WERI-Rb-1 (cell line): ENCODE measurements around the gene TRMT61A.

Experiments
- DNase-seq: peaks from one replicate; pipeline ENCODE4 v3.0.0-alpha.2; 2020
- H3K27ac ChIP-seq: fragments of 250-450 bp; sonication (Bioruptor Pico); 2 replicates; pipeline ENCODE4 v1.5.1; 2020; ENCODE audit warnings: mild to moderate bottlenecking, moderate library complexity
- H3K27me3 ChIP-seq: fragments of 250-450 bp; sonication (Bioruptor Pico); 2 replicates; pipeline ENCODE4 v1.5.1; 2021; ENCODE audit warnings: mild to moderate bottlenecking, low read depth, moderate library complexity; ENCODE audit not compliant: insufficient read depth, severe bottlenecking
- H3K36me3 ChIP-seq: fragments of 250-450 bp; sonication (Bioruptor Pico); 2 replicates; pipeline ENCODE4 v1.5.1; 2020; ENCODE audit warnings: mild to moderate bottlenecking, moderate library complexity
- H3K4me3 ChIP-seq: 2 replicates; pipeline ENCODE4 v1.5.1; 2011; ENCODE audit warnings: low read depth, mild to moderate bottlenecking, control low read depth, low read length
- H3K9me3 ChIP-seq: fragments of 250-450 bp; sonication (Bioruptor Pico); 2 replicates; pipeline ENCODE4 v1.5.1; 2021; ENCODE audit warnings: mild to moderate bottlenecking, moderate library complexity; ENCODE audit not compliant: severe bottlenecking
- TF ChIP-seq, protein P1 (sequence below): IDR thresholded peaks from 2 replicates; pipeline ENCODE4 v1.5.1; 2011; ENCODE audit warnings: low read depth, mild to moderate bottlenecking, control low read depth, inconsistent platforms, low read length

The TRMT61A gene

DNA sequence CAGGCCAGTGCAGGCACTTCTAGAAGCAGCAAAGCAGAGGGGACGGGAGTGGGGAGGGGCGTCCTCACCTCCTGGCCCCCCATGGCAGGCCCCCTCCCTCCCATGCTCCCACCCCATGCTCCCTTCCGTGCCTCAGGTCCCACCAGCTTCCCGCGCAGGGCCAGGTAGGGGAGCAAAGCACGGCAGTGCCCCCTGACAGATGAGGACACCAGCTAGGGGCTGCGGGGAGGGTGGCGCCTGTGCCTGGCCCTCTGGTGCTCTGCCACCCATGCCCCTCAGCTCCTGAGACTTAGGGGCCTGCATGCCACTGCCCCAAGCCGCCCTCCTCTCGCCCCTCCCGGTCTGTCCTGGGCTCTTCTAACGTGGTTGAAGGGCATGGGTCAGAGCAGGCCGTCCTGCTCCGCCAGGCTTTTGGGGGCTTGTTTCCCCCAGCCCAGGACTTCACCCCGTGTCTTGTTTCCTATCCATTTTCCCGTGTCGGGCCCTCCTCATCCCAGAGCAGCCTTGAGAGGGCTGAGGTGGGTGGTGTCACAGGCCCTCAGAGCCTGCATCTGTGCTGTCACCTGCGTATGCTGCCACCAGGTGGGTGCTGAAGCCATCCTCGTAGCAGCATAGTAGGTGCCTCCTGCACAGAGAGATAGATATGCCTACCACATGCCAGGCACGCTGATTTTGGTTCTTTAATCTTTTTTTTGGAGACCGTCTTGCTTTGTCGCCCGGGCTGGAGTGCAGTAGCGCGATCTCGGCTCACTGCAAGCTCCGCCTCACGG, 10.2 kb downstream of the TRMT61A start:
- H3K27me3 ChIP-seq: no peaks in the 10 kb centered on the region
- peaks cover 13% of the 10 kb centered on the region for H3K36me3 ChIP-seq
- H3K9me3 ChIP-seq: no peaks in the 10 kb centered on the region
- TF ChIP-seq, protein P1, sequence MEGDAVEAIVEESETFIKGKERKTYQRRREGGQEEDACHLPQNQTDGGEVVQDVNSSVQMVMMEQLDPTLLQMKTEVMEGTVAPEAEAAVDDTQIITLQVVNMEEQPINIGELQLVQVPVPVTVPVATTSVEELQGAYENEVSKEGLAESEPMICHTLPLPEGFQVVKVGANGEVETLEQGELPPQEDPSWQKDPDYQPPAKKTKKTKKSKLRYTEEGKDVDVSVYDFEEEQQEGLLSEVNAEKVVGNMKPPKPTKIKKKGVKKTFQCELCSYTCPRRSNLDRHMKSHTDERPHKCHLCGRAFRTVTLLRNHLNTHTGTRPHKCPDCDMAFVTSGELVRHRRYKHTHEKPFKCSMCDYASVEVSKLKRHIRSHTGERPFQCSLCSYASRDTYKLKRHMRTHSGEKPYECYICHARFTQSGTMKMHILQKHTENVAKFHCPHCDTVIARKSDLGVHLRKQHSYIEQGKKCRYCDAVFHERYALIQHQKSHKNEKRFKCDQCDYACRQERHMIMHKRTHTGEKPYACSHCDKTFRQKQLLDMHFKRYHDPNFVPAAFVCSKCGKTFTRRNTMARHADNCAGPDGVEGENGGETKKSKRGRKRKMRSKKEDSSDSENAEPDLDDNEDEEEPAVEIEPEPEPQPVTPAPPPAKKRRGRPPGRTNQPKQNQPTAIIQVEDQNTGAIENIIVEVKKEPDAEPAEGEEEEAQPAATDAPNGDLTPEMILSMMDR: peak; percentile 43
- peak overlapping the region; percentile 5; the same call in 1 of the 2 replicates for H3K4me3 ChIP-seq
- DNase-seq: peak; percentile 62
- peak overlapping the region; percentile 94 for H3K27ac ChIP-seq

DNA sequence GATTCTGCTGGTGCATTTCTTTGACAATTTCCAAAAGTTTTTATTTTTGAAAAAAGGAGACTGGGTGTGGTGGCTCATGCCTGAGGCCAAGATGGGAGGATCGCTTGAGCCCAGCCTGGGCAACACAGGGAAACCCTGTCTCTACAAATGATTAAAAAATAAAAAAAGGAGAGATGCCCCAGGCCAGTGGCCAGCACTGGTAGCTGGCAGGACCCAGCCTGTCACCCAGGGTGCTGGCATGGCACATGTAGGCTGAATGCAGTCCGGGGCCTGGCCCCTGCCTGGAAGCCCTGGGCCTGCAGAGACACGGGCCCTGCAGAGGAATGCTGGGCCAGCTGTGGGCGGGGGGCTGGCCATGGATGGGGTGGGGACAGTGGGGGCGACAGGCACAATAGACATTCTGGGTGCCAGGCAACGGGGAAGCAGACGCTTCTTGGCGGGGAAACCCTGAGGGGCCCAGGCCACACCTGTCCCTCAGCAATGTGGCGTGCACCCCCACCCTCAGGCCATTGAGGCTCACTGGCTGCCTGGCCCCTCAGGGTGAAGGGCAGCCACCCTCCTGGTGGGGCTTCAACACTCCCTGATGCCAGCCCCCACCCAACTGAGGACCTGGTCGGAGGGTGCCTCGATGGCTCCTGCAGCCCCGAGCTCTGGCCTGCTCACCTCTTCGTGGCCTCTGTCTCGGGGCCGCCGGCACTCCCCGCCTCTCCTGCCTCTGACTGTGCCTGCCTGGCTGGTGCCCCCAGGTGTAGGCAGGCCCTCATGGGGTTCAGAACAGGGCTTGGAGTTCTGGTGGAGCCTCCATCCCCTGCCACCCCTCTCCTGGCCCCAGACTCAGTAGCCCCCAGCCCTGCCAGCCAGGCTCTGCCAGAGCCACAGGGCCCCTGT, 12.1 kb downstream of the TRMT61A start:
- H3K27me3 ChIP-seq: no peaks in the 10 kb centered on the region
- H3K4me3 ChIP-seq: no peak overlapping the region
- H3K36me3 ChIP-seq: no peaks in the 10 kb centered on the region
- H3K9me3 ChIP-seq: no peaks in the 10 kb centered on the region
- peak overlapping the region; percentile 94 for H3K27ac ChIP-seq
- TF ChIP-seq, protein P1: no peak
- DNase-seq: no peak

DNA sequence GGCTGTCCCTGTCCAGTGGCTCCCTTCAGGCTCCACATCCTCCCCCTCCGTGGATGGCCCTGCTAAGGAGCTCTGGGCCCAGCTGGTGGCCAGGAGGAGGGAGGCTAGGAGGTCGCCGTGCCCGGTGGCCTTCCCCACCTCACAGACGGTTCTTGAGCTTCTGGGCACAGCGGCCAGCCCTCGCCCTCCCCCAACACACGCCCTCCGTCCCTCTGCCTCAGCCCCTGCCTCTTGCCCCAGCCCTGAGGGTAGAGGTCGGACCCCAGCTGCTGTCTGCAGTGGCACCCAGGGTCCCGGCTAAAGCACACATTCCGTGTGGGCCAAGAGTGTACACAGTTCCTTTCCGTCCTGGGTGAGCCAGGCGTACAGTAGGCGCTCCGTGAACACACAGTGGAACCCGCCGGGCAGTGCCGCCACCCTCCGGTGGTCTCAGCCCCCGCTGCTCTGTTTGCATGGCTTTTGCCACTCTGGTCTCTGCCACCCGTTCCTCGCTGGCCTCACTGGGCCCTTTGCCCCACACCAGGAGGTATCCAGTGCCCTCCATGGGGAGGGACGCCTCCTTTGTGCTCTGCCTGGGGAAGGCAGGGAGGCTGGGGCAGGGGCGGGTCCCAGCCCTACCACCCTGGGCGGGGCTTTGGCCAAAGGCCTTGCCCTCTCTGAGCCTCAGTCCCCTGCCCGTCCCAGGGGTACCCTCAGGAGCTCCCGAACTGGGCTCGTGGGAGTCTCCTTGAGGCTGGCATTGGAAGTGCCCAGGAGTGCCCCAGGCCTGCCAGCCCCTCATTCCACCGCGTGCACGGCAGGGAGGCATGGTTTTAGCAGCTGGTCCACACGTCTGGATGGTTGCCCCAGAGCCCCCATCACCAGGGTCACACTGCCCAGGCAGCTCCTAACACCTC, 13.0 kb downstream of the TRMT61A start:
- H3K27ac ChIP-seq: peak overlapping the region; percentile 77
- no peak overlapping the region for H3K4me3 ChIP-seq
- no peaks in the 10 kb centered on the region for H3K27me3 ChIP-seq
- H3K9me3 ChIP-seq: no peaks in the 10 kb centered on the region
- no peak for DNase-seq
- TF ChIP-seq, protein P1: no peak
- no peaks in the 10 kb centered on the region for H3K36me3 ChIP-seq

DNA sequence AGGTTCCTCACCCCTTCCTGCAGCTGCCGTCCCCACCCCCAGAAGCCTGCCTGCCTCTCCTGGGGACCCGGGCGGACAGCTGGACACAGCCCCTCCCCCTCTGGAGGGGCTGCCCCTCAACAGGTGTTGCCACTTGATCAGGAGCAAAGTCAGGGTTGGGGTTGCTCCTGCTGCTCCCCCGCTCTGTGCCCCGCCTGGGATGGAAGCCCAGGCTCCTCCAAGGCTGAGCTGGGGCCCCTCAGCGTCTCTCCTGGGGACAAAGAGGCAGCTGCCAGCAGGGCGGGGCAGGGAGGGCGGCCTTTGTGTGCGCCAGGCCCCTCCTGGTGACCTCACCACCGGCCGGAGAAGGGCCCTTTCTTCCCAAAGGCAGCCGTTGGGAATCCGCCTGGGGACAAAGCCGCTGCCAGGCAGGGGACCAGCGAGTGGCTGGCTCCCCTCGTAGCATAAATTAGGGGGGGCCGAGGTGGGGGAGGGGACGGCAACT, 13.7 kb downstream of the TRMT61A start:
- no peaks in the 10 kb centered on the region for H3K27me3 ChIP-seq
- DNase-seq: peak; percentile 78
- peak overlapping the region; percentile 77 for H3K27ac ChIP-seq
- no peak overlapping the region for H3K4me3 ChIP-seq
- H3K9me3 ChIP-seq: no peaks in the 10 kb centered on the region
- H3K36me3 ChIP-seq: no peaks in the 10 kb centered on the region
- TF ChIP-seq, protein P1: no peak

DNA sequence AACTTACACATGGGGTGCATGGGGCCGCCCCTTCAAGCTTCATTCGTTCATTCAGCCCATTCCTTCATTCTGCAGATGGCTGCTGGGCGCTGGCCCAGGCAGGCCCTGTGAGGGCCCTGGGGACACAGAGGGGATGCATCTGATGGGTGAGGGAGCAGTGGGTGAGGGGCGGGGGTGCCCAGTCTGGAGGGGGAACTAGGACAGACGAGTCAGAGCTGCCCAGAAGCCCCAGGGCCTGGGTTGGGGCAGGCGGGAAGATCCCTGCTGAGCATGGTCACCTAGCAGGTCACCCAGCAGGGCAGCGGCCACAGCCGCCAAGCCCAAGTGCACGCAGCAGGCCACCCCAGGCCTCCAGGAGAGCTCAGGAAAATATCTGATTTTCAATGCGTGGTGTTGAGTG, 14.1 kb downstream of the TRMT61A start:
- TF ChIP-seq, protein P1: no peak
- H3K27me3 ChIP-seq: no peaks in the 10 kb centered on the region
- peak overlapping the region; percentile 77 for H3K27ac ChIP-seq
- H3K4me3 ChIP-seq: no peak overlapping the region
- no peak for DNase-seq
- H3K9me3 ChIP-seq: no peaks in the 10 kb centered on the region
- H3K36me3 ChIP-seq: no peaks in the 10 kb centered on the region
